NK-92 (cell line): ENCODE measurements around the gene AKR1A1.
"Not testable (repeated sequence)": the region's sequence is repeated elsewhere in the genome, so short reads cannot be mapped to it uniquely, and the experiment has no call there.

Experiments
- DNase-seq: peaks from one replicate; lab custom pipeline; 2025; ENCODE audit not compliant: unreplicated experiment; lab: John Stamatoyannopoulos, UW

Gene AKR1A1

GRCh38 chr1:45523516-45523915 is 27.1 kb upstream of the AKR1A1 start:
- not testable (repeated sequence) for DNase-seq

GRCh38 chr1:45523975-45524374 is 26.7 kb upstream of the AKR1A1 start:
- DNase-seq, result not testable (repeated sequence)

DNA sequence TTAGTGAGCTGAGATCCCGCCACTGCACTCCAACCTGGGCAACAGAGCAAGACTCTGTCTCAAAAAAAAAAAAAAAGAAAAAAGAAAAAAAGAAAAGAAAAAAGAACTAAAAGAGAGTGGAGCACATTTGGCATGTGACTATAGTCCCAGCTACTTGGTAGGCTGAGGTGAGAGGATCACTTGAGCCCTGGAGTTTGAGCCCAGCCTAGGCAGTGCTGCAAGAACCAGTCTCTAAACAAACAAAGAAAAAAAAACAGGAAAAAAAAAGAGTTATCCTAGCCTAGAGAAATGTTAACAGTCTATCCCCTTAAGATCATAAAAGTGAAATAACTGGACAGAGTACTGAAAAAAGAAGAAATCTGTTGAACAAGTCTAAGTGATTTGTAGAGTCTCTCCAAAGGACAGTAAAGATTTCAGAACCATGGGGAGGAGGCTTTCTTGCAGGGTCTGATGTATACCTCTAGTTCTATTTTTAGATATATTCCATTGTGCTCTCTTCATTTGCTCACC is 24.4 kb upstream of the AKR1A1 start:
- DNase-seq, result no peak

DNA sequence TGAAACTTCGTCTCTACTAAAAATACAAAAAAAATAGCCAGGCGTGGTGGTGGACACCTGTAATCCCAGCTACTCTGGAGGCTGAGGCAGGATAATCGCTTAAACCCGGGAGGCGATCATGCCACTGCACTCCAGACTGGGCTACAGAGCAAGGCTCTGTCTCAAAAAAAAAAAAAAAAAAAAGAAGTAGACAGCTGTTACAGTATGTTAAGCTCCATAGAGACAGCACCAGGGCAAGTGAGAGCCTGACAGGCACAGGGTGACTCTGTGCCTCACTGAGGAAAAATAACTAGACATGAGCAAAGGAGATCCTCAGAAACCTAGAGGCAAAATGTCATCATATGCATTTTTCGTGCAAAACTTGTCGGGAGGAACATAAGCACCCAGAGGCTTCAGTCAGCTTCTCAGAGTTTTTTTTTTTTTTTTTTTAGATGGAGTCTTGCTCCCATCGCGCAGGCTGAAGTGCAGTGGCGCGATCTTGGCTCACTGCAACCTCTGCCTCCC is 19.9 kb upstream of the AKR1A1 start:
- no peak for DNase-seq

- DNase-seq, result no peak
These were observed 18.8 kb upstream of the AKR1A1 start for GRCh38 chr1:45531873-45532272.

DNA sequence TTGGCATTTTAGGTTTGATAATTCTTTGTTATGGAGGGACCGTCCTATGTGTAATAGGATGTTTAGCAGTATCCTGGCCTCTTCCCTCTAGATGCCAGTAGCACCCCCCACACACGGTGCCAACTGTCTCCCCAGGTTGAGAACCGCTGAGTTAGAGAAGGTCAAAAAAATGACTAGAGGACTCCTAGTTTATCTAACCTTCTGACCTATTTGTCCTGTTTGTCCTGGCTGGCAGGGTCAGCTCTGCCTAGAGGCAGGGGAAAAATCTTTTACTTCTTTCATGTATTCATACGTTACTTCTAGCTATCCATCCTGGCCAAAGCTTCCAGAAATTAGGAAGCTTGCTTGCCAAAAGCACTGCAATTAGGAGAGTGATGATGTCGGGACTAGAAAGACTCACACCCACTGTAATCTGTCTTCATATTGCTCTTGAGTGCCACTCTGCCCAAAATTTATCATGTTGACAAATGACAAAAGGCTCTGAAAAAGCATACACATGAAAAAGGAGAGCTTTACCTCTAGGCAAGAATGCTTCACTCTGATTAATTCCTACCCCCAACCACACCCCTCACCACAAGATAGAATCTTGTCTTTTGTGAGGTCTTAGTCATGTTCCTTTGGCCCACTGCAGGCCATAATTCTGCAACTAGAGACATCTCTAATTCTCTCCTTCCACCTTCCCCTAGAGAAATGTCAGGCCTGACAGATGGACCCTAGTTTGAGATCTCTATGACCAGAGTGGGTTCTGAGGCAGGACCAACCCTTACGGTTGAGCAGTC is 14.4 kb upstream of the AKR1A1 start:
- DNase-seq, result no peak

DNA sequence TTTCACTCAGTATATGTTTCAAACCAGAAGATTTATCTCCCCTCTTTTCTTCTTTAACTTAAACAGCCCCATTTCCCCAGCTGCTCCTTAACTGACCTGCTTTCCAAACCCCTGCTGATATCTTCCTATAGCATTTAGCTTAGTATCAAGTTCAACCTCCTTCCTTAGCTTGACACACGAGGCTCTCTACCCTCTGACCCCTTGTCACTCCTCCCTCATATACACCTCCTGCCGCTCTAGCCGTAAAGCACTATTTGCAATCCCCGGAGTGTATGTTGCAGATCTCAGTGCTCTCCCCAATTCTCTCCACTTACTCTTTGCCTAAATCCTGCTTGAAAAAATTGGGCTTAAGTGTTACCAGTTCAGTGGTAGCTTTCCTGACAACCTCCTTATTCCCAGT is 13.7 kb upstream of the AKR1A1 start:
- no peak for DNase-seq

- DNase-seq, result no peak
These were observed 9.4 kb upstream of the AKR1A1 start for GRCh38 chr1:45541193-45541592.

DNA sequence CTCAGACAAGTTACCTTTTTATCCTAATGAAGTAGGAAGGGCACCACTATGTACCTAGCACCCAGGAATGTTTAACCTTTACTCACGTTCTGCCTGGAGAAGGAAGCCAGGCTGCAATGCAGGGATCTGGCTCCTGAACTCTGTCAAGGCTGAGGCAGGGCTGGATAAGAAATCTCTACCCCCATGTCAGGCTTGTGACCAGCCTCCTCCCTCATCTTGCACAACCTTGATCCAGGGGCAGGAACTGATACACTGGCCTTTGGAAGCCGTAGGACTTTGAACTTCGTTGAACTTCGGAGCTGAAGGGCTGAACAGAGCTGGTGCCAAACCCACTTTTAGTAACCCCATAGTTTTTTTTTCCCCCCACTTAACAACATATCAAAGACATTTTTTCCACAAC is 8.0 kb upstream of the AKR1A1 start:
- no peak for DNase-seq

DNA sequence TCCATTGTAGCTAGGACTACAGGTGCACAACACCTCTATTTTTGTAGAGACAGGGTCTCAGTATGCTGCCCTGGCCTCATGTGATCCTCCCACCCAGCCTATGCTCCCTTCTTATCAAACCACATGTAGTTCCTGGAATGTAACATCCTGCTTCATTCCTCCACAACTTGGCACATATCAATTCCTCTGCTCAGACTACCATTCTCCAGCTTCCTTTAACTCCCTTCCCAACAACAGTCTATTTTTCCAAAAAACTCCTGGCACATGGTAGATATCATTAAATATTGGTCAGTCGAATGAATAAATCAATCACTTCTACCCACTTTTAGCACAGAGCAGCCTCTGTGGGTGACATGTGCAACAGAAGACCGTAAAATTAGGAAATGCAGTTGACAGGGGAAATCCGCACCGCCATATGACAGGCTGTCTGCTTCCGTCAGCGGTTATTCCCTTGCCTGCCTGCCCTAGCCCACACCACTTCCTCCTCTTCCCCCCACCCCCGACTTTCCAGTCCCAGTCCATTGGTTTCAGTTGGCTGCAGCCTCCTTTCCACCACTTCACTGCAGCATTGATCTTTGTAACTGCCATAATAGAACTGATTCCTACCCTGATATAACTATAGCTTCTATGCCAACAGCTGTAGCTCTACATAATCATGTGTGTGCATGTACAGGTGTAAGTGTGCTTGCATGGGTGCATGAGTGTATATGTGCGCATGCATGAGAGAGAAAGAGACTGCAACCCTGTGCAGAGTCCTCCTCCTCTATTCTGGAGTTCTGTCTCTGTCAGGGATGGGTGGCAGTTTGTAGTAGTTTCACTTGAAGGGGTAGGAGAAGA is 6.8 kb upstream of the AKR1A1 start:
- no peak for DNase-seq

DNA sequence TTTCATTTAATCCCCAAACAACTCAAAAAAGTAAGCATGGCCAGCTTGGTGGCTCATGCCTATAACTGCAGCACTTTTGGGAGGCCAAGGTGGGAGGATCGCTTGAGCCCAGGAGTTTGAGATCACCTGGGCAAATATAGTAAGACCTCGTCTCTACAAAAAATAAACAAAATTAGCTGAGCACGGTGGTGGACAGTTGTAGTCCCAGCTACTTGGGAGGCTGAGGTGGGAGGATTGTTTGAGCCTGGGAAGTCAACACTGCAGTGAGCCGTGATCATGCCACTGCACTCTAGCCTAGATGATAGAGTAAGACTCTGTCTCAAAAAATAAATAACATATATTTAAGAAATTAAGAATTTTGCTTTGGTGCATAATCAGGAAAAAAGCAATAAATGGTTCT is 6.1 kb upstream of the AKR1A1 start:
- DNase-seq, result no peak

DNA sequence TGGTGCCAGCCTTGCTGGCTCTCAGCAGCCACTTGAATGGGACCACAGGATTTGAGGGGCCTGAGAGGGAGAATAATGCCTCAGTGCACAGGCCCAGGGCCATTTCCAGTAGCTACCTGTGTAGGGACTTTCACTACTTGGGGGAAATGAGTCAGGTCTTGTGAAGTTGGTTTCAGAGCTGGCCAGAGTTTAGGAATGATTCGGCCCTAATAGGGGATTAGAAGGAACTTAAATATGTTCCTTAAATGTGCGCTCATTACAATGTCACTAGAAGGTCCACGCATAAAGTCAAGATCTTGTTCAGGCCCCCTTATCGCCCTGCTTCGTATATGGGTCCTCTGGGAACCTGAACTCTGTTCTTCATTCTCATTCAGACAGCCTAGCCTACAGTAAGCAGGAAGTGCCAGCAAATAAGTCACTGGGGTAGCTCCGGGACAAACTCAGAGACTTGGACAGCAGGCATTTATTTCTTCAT is 5.6 kb upstream of the AKR1A1 start:
- DNase-seq, result no peak

- DNase-seq, result no peak
These were observed 4.9 kb upstream of the AKR1A1 start for GRCh38 chr1:45545553-45546310.

- no peak for DNase-seq
These were observed 1.1 kb downstream of the AKR1A1 start for GRCh38 chr1:45551684-45552083.

GRCh38 chr1:45552331-45552730 is 1.7 kb downstream of the AKR1A1 start:
- no peak for DNase-seq

GRCh38 chr1:45554198-45554597 is 3.6 kb downstream of the AKR1A1 start:
- no peak for DNase-seq

GRCh38 chr1:45557422-45557944 is 6.9 kb downstream of the AKR1A1 start:
- DNase-seq, result no peak

- no peak for DNase-seq
These were observed 13.2 kb downstream of the AKR1A1 start for GRCh38 chr1:45563843-45564242.

GRCh38 chr1:45566722-45567121 is 16.1 kb downstream of the AKR1A1 start:
- DNase-seq, result no peak

DNA sequence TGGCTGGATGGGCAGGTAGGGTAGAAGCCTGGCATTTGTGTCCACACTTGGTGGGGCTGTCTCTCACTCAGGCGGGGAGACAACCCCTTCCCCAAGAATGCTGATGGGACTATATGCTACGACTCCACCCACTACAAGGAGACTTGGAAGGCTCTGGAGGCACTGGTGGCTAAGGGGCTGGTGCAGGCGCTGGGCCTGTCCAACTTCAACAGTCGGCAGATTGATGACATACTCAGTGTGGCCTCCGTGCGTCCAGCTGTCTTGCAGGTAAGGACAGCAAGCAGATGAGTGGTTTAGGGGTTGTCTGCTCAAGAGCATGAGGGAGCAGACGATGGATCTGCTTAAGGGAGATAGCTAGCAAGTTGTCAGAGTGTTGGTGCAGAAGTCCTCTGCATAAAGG is 17.3 kb downstream of the AKR1A1 start:
- DNase-seq, result no peak

- DNase-seq, result no peak
These were observed 17.8 kb downstream of the AKR1A1 start for GRCh38 chr1:45568421-45568820.
